Measurements from ENCODE around the gene MARS2.

DNA sequence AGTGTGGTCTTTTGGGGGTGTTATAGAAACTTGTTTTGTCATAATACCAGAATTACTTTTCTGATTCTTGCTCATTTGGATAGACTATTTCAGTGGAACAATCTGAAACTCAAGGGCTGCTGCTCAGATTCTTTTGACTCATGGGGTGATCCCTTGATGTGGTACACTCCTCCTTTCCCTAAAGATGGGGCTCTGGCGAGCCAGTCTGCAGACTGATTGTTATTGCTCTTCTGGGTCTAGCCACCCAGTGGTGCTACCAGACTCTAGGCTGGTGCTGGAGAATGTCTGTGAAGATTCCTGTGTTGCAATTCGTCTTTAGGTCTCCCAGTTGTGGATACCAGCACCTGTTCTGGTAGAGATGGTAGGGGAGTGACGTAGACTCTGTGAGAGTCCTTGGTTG lies 4.2 kb upstream of the MARS2 start:
- TF ChIP-seq, protein P1, sequence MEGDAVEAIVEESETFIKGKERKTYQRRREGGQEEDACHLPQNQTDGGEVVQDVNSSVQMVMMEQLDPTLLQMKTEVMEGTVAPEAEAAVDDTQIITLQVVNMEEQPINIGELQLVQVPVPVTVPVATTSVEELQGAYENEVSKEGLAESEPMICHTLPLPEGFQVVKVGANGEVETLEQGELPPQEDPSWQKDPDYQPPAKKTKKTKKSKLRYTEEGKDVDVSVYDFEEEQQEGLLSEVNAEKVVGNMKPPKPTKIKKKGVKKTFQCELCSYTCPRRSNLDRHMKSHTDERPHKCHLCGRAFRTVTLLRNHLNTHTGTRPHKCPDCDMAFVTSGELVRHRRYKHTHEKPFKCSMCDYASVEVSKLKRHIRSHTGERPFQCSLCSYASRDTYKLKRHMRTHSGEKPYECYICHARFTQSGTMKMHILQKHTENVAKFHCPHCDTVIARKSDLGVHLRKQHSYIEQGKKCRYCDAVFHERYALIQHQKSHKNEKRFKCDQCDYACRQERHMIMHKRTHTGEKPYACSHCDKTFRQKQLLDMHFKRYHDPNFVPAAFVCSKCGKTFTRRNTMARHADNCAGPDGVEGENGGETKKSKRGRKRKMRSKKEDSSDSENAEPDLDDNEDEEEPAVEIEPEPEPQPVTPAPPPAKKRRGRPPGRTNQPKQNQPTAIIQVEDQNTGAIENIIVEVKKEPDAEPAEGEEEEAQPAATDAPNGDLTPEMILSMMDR (IDR thresholded peaks at IDR 0.05; ENCODE audit: low read depth, low read length, missing input control), result no peak
- TF ChIP-seq, protein P2, sequence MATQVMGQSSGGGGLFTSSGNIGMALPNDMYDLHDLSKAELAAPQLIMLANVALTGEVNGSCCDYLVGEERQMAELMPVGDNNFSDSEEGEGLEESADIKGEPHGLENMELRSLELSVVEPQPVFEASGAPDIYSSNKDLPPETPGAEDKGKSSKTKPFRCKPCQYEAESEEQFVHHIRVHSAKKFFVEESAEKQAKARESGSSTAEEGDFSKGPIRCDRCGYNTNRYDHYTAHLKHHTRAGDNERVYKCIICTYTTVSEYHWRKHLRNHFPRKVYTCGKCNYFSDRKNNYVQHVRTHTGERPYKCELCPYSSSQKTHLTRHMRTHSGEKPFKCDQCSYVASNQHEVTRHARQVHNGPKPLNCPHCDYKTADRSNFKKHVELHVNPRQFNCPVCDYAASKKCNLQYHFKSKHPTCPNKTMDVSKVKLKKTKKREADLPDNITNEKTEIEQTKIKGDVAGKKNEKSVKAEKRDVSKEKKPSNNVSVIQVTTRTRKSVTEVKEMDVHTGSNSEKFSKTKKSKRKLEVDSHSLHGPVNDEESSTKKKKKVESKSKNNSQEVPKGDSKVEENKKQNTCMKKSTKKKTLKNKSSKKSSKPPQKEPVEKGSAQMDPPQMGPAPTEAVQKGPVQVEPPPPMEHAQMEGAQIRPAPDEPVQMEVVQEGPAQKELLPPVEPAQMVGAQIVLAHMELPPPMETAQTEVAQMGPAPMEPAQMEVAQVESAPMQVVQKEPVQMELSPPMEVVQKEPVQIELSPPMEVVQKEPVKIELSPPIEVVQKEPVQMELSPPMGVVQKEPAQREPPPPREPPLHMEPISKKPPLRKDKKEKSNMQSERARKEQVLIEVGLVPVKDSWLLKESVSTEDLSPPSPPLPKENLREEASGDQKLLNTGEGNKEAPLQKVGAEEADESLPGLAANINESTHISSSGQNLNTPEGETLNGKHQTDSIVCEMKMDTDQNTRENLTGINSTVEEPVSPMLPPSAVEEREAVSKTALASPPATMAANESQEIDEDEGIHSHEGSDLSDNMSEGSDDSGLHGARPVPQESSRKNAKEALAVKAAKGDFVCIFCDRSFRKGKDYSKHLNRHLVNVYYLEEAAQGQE (IDR thresholded peaks at IDR 0.05), result no peak
- TF ChIP-seq, protein P3, sequence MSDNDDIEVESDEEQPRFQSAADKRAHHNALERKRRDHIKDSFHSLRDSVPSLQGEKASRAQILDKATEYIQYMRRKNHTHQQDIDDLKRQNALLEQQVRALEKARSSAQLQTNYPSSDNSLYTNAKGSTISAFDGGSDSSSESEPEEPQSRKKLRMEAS (IDR thresholded peaks at IDR 0.05), result no peak
